GM23338 (cell line): ENCODE measurements around the gene MKLN1. TPM values are rescaled to one million over a fixed set of nuclear protein-coding genes. Genes with fewer than 3 reads are reported as not detected.

ENCODE experiments used
- ETS1 ChIP-seq: IDR thresholded peaks from 2 replicates; pipeline ENCODE4 v1.6.1; 2016; ENCODE audit warnings: antibody characterized with exemption
- EZH2phosphoT487 ChIP-seq: fragments of 200-600 bp; sonication (generic); IDR thresholded peaks from one replicate; pipeline ENCODE4 v1.8.1; 2018; ENCODE audit warnings: antibody characterized with exemption; ENCODE audit not compliant: unreplicated experiment
- JUNB ChIP-seq: IDR thresholded peaks from one replicate; pipeline ENCODE4 v1.6.1; 2016; ENCODE audit warnings: antibody characterized with exemption; ENCODE audit not compliant: unreplicated experiment
- NANOG ChIP-seq: IDR thresholded peaks from 2 replicates; pipeline ENCODE4 v1.6.1; 2016; ENCODE audit warnings: antibody characterized with exemption, borderline replicate concordance
- STAT1 ChIP-seq: IDR thresholded peaks from one replicate; pipeline ENCODE4 v1.6.1; 2016; ENCODE audit warnings: antibody characterized with exemption; ENCODE audit not compliant: unreplicated experiment
- ZNF114 ChIP-seq: fragments of 250-450 bp; sonication (Bioruptor Pico); IDR thresholded peaks from 2 replicates; pipeline ENCODE4 v1.5.0; 2020; ENCODE audit warnings: mild to moderate bottlenecking, moderate library complexity
- polyA plus RNA-seq: library from polyadenylated mRNA; unstranded; fragments of >200 nt; fragmentation: Nextera tagmentation; extraction: Ambion mirVana; gene quantifications from 2 replicates; pipeline ENCODE4 v1.2.1, GENCODE V29; 2016
- total RNA-seq: library from RNA; depleted of rRNA; stranded (reverse); fragments of >200 nt; shearing (Covaris generic); gene quantifications from 2 replicates; pipeline ENCODE4 v1.2.3, GENCODE V29; 2014
- TF ChIP-seq, protein P1 (sequence below): fragments of 250-450 bp; sonication (Bioruptor Pico); IDR thresholded peaks from 2 replicates; pipeline ENCODE4 v1.5.0; 2020; ENCODE audit warnings: mild to moderate bottlenecking, moderate library complexity
- TF ChIP-seq, protein P2 (sequence below), 2 experiments: fragments of 200-600 bp in 1 of 2; sonication (generic) in 1 of 2; conservative IDR thresholded peaks; 2 replicates each; pipeline versions ENCODE4 v1.5.1 to v1.6.1; 2016 to 2017; ENCODE audit warnings: antibody characterized with exemption in 2 of 2, low read depth in 2 of 2, mild to moderate bottlenecking in 2 of 2, moderate library complexity in 1 of 2

The MKLN1 gene
- total and polyA plus RNA-seq, 2 experiments from 2014 or later, result 25.3 to 46.5 TPM

GRCh38 chr7:131279044-131279443 is 48.6 kb upstream of the MKLN1 start (continued):
- TF ChIP-seq, protein P1, sequence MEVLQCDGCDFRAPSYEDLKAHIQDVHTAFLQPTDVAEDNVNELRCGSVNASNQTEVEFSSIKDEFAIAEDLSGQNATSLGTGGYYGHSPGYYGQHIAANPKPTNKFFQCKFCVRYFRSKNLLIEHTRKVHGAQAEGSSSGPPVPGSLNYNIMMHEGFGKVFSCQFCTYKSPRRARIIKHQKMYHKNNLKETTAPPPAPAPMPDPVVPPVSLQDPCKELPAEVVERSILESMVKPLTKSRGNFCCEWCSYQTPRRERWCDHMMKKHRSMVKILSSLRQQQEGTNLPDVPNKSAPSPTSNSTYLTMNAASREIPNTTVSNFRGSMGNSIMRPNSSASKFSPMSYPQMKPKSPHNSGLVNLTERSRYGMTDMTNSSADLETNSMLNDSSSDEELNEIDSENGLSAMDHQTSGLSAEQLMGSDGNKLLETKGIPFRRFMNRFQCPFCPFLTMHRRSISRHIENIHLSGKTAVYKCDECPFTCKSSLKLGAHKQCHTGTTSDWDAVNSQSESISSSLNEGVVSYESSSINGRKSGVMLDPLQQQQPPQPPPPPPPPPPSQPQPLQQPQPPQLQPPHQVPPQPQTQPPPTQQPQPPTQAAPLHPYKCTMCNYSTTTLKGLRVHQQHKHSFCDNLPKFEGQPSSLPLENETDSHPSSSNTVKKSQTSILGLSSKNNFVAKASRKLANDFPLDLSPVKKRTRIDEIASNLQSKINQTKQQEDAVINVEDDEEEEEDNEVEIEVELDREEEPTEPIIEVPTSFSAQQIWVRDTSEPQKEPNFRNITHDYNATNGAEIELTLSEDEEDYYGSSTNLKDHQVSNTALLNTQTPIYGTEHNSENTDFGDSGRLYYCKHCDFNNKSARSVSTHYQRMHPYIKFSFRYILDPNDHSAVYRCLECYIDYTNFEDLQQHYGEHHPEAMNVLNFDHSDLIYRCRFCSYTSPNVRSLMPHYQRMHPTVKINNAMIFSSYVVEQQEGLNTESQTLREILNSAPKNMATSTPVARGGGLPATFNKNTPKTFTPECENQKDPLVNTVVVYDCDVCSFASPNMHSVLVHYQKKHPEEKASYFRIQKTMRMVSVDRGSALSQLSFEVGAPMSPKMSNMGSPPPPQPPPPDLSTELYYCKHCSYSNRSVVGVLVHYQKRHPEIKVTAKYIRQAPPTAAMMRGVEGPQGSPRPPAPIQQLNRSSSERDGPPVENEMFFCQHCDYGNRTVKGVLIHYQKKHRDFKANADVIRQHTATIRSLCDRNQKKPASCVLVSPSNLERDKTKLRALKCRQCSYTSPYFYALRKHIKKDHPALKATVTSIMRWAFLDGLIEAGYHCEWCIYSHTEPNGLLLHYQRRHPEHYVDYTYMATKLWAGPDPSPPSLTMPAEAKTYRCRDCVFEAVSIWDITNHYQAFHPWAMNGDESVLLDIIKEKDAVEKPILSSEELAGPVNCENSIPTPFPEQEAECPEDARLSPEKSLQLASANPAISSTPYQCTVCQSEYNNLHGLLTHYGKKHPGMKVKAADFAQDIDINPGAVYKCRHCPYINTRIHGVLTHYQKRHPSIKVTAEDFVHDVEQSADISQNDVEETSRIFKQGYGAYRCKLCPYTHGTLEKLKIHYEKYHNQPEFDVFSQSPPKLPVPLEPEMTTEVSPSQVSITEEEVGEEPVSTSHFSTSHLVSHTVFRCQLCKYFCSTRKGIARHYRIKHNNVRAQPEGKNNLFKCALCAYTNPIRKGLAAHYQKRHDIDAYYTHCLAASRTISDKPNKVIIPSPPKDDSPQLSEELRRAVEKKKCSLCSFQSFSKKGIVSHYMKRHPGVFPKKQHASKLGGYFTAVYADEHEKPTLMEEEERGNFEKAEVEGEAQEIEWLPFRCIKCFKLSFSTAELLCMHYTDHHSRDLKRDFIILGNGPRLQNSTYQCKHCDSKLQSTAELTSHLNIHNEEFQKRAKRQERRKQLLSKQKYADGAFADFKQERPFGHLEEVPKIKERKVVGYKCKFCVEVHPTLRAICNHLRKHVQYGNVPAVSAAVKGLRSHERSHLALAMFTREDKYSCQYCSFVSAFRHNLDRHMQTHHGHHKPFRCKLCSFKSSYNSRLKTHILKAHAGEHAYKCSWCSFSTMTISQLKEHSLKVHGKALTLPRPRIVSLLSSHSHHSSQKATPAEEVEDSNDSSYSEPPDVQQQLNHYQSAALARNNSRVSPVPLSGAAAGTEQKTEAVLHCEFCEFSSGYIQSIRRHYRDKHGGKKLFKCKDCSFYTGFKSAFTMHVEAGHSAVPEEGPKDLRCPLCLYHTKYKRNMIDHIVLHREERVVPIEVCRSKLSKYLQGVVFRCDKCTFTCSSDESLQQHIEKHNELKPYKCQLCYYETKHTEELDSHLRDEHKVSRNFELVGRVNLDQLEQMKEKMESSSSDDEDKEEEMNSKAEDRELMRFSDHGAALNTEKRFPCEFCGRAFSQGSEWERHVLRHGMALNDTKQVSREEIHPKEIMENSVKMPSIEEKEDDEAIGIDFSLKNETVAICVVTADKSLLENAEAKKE (CRISPR knock-in tag), result no peak
- TF ChIP-seq STAT1 (no peak), NANOG (no peak), ETS1 (no peak), ZNF114 (CRISPR knock-in tag) (no peak), EZH2phosphoT487 (no peak), JUNB (no peak)
- TF ChIP-seq, protein P2, sequence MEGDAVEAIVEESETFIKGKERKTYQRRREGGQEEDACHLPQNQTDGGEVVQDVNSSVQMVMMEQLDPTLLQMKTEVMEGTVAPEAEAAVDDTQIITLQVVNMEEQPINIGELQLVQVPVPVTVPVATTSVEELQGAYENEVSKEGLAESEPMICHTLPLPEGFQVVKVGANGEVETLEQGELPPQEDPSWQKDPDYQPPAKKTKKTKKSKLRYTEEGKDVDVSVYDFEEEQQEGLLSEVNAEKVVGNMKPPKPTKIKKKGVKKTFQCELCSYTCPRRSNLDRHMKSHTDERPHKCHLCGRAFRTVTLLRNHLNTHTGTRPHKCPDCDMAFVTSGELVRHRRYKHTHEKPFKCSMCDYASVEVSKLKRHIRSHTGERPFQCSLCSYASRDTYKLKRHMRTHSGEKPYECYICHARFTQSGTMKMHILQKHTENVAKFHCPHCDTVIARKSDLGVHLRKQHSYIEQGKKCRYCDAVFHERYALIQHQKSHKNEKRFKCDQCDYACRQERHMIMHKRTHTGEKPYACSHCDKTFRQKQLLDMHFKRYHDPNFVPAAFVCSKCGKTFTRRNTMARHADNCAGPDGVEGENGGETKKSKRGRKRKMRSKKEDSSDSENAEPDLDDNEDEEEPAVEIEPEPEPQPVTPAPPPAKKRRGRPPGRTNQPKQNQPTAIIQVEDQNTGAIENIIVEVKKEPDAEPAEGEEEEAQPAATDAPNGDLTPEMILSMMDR (conservative IDR thresholded peaks at IDR 0.05; ENCODE audit: low read depth in 2 of 2), result no peak
